NOMO-1 treated with DMSO at 0.1 percent for 48 hours (cell line): Measurements from ENCODE around the gene GPC5.
"Not testable (repeated sequence)": the region's sequence is repeated elsewhere in the genome, so short reads cannot be mapped to it uniquely, and the experiment has no call there.

ENCODE experiments used
- DNase-seq: peaks from one replicate; lab custom pipeline; 2025; ENCODE audit not compliant: unreplicated experiment; lab: John Stamatoyannopoulos, UW

Gene GPC5

GRCh38 chr13:92510416-92510815, 1112.0 kb downstream of the GPC5 start:
- DNase-seq: no peak

GRCh38 chr13:92512852-92513251, 1114.4 kb downstream of the GPC5 start:
- no peak for DNase-seq

- no peak for DNase-seq
These were observed 1115.3 kb downstream of the GPC5 start for GRCh38 chr13:92513672-92514071.

- no peak for DNase-seq
These were observed 1116.2 kb downstream of the GPC5 start for GRCh38 chr13:92514420-92515125.

- DNase-seq: not testable (repeated sequence)
These were observed 1118.5 kb downstream of the GPC5 start for GRCh38 chr13:92516878-92517277.

GRCh38 chr13:92518622-92519021, 1120.2 kb downstream of the GPC5 start:
- not testable (repeated sequence) for DNase-seq

GRCh38 chr13:92530364-92530763, 1131.9 kb downstream of the GPC5 start:
- no peak for DNase-seq

GRCh38 chr13:92535222-92536006, 1137.0 kb downstream of the GPC5 start:
- DNase-seq: no peak

GRCh38 chr13:92537471-92537870, 1139.0 kb downstream of the GPC5 start:
- no peak for DNase-seq

GRCh38 chr13:92538164-92538563, 1139.7 kb downstream of the GPC5 start:
- no peak for DNase-seq

- DNase-seq: not testable (repeated sequence)
These were observed 1140.7 kb downstream of the GPC5 start for GRCh38 chr13:92539148-92539547.

- no peak for DNase-seq
These were observed 1148.8 kb downstream of the GPC5 start for GRCh38 chr13:92547266-92547665.

GRCh38 chr13:92549276-92549675, 1150.9 kb downstream of the GPC5 start:
- no peak for DNase-seq

- DNase-seq: no peak
These were observed 1155.2 kb downstream of the GPC5 start for GRCh38 chr13:92553470-92554114.

GRCh38 chr13:92560883-92561282, 1162.5 kb downstream of the GPC5 start:
- DNase-seq: no peak

GRCh38 chr13:92564942-92565341, 1166.5 kb downstream of the GPC5 start:
- no peak for DNase-seq

- no peak for DNase-seq
These were observed 1168.3 kb downstream of the GPC5 start for GRCh38 chr13:92566767-92567166.

- DNase-seq: no peak
These were observed 1173.8 kb downstream of the GPC5 start for GRCh38 chr13:92572190-92572589.

GRCh38 chr13:92573467-92574057, 1175.1 kb downstream of the GPC5 start:
- DNase-seq: peak; percentile 2

- no peak for DNase-seq
These were observed 1176.1 kb downstream of the GPC5 start for GRCh38 chr13:92574499-92574898.

- DNase-seq: no peak
These were observed 1177.4 kb downstream of the GPC5 start for GRCh38 chr13:92575777-92576176.

GRCh38 chr13:92578358-92578757, 1179.9 kb downstream of the GPC5 start:
- no peak for DNase-seq
